Measurements from ENCODE around the gene MRAP2. TPM values are rescaled to one million over a fixed set of nuclear protein-coding genes. Genes with fewer than 3 reads are reported as not detected.
"Not testable (repeated sequence)": the region's sequence is repeated elsewhere in the genome, so short reads cannot be mapped to it uniquely, and the experiment has no call there.

MRAP2 gene
- total RNA-seq, 2 donors from 2014 or later, result 2.3 to 3.7 TPM

DNA sequence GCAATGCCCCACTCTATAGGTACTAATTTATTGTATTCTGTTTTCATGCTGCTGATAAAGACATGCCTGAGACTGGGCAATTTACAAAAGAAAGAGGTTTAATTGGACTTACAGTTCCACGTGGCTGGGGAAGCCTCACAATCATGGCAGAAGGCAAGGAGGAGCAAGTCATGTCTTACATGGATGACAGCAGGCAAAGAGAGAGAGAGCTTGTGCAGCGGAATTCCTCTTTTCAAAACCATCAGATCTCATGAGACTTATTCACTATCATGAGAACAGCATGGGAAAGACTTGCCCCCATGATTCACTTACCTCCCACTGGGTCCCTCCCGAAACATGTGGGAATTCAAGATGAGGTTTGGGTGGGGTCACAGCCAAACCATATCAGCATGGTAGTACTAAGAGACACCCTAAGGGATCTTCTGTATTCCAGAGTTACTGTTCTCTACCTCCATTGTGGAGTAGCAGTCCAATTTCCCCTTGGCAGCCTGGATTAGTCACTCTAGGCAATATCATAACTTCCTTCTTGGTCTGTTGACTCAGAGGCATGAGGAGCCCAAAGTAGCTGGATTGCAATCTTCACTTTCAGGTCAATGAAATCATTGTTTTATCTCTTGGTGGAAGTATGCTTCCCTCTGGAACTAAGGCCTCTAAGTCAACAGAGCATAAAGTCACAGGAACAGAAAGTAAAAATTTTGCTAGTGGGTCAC is 71.8 kb downstream of the MRAP2 start:
- intact Hi-C loops (cut with DNase I), result not testable (repeated sequence)

GRCh38 chr6:84107495-84107894 is 73.9 kb downstream of the MRAP2 start:
- intact Hi-C loops (cut with DNase I), result no loop called here
- no peak for DNase-seq (ENCODE audit: low spot score)

More for the DNA sequence above, 71.8 kb downstream of the MRAP2 start:
- DNase-seq (ENCODE audit: low spot score), result not testable (repeated sequence)

DNA sequence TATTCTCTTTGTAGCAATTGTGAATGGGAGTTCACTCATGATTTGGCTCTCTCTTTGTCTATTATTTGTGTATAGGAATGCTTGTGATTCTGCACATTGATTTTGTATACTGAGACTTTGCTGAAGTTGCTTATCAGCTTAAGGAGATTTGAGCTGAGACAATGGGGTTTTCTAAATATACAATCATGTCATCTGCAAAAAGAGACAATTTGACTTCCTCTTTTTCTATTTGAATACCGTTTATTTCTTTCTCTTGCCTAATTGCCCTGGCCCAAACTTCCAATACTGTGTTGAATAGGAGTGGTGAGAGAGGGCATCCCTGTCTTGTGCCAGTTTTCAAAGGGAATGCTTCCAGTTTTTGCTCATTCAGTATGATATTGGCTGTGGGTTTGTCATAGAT is 77.8 kb downstream of the MRAP2 start:
- DNase-seq (ENCODE audit: low spot score); intact Hi-C loops (cut with DNase I): not testable (repeated sequence)

GRCh38 chr6:84114933-84115594 is 81.5 kb downstream of the MRAP2 start:
- not testable (repeated sequence) for DNase-seq (ENCODE audit: low spot score)

DNA sequence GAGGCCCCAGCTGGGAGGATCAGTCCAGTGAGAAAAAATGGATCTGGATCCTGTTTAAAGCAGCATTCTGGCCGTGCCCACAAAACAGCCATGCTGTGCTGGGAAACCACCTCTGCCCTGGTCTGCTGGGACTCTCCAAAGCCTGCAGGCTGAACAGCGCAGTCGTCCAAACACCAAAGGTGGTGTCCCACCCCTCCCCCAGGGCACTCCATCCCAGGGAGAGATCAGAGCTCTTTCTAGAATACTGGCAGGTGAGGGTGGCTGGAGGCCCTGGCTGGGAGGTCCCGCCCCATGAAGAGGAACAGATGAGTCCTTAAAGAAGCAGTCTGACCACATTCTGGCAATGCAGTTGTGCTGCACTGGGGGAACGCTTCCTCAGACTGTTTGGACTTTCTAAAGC is 84.6 kb downstream of the MRAP2 start:
- no peak for DNase-seq (ENCODE audit: low spot score)
- intact Hi-C loops (cut with DNase I), result no loop called here

More at GRCh38 chr6:84114933-84115594, 81.5 kb downstream of the MRAP2 start:
- intact Hi-C loops (cut with DNase I), result not testable (repeated sequence)

DNA sequence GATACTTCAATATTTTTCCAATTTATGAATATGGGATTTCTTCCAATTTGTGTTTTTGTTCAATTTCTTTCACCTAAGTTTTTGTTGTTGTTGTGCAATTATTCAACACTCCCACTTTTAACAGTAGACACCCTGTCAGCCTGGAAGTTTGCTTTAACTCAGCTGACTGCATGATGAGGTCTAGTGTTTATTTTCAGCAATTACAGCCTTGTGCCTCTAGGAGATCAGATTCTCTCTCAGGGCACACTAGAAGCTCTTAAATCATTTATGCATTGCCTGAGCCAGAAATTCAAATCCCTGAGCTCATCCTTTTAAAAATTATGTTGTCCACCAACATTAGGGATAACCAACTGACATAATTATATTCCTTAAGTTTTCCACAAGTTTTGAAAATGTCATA is 85.7 kb downstream of the MRAP2 start:
- DNase-seq (ENCODE audit: low spot score), result no peak
- intact Hi-C loops (cut with DNase I), result no loop called here

- DNase-seq (ENCODE audit: low spot score), result no peak
- intact Hi-C loops (cut with DNase I), result no loop called here
These were observed 89.6 kb downstream of the MRAP2 start for GRCh38 chr6:84123186-84123585.

DNA sequence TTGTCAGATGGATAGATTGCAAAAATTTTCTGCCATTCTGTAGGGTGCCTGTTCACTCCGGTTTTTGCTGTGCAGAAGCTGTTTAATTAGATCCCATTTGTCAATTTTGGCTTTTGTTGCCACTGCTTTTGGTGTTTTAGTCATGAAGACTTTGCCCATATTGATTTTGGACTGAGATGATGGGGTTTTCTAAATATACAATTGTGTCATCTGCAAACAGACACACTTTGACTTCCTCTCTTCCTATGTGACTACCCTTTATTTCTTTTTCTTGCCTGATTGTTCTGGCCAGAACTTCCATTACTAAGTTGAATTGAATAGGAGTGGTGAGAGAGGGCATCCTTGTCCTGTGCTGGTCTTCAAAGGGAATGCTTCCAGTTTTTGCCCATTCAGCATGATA is 96.0 kb downstream of the MRAP2 start:
- DNase-seq (ENCODE audit: low spot score); intact Hi-C loops (cut with DNase I): not testable (repeated sequence)

DNA sequence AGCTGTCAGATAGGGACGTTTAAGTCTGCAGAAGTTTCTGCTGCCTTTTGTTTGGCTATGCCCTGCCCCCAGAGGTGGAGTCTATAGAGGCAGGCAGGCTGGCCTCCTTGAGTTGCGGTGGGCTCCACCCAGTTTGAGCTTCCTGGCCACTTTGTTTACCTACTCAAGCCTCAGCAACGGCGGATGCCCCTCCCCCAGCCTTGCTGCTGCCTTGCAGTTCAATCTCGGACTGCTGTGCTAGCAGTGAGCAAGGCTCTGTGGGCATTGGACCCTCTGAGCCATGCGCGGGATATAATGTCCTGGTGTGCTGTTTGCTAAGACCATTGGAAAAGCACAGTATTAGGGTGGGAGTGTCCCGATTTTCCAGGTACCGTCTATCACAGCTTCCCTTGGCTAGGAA is 99.8 kb downstream of the MRAP2 start:
- DNase-seq (ENCODE audit: low spot score); intact Hi-C loops (cut with DNase I): not testable (repeated sequence)

DNA sequence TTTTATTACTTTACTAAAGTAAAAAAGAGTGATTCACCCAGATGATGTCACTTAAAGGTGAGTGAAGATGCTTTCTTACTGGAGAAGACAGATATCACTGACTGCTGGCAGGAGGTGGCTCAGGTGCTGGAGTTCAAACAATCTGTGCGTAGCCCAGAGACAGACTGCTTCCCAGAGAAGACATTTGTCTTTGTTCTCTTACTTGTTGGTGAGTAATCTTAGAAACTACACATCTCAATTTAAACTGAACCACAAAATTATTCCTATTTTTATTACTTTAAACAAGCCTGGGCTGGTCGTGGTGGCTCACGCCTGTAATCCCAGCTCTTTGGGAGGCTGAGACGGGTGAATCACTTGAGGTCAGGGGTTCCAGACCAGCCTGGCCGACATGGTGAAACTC is 101.7 kb downstream of the MRAP2 start:
- DNase-seq (ENCODE audit: low spot score), result no peak
- intact Hi-C loops (cut with DNase I), result no loop called here

GRCh38 chr6:84136364-84137050 is 102.9 kb downstream of the MRAP2 start:
- DNase-seq (ENCODE audit: low spot score), result no peak
- intact Hi-C loops (cut with DNase I), result no loop called here

DNA sequence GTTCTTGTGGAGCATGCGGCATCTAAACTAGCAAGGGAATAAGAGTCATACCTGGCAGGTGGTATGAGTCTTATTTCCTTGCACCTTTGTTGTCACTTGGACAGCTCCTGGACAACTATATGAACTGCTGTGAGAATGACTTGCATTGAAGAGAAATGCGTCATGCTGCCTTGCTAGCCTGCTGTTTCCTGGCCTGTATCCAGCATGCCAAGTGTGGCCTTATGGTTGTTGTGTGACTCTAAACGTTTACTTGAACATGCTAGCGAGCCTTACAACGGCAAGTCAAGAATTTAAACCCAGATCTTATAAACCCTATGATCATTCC is 103.4 kb downstream of the MRAP2 start:
- intact Hi-C loops (cut with DNase I), result no loop called here
- no peak for DNase-seq (ENCODE audit: low spot score)

- DNase-seq (ENCODE audit: low spot score), result no peak
- intact Hi-C loops (cut with DNase I), result no loop called here
These were observed 104.5 kb downstream of the MRAP2 start for GRCh38 chr6:84137989-84138575.

DNA sequence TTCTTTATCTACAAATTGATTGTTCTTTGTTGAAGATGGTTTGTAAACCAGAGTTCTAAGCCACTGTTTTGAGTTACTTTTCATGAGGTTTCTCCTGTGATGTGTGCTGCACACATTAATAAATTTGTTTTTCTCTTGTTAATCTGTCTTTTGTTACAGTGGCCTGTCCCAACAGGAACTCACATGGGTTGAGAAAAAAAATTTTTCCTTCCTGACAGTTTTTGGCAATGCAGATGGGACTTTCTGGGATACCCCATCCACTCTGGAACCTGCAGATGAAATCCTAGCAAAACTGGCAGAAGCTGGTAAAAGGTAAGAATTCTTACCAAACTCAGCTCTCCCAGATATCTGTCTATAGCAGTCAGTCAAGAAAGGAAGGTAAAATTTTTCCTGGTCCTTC is 105.7 kb downstream of the MRAP2 start:
- intact Hi-C loops (cut with DNase I), result no loop called here
- DNase-seq (ENCODE audit: low spot score), result no peak

Other genes starting within 250 kb of the MRAP2 start
- not detected for gene RIPPLY2, start 180.4 kb upstream of the MRAP2 start, total RNA-seq
- gene CYB5R4, start 174.1 kb upstream of the MRAP2 start, total RNA-seq, result 10 to 100 TPM; 16.8 to 16.9 TPM
- gene CEP162, start 193.9 kb downstream of the MRAP2 start, total RNA-seq, result 10 to 100 TPM in 1 of 2 donors, 1 to 10 TPM in 1; 9.4 to 11.8 TPM